A549 treated with CORT108297 at 1 μM for 4 hours (cell line): Measurements from ENCODE around the gene MESP1. TPM values are rescaled to one million over a fixed set of nuclear protein-coding genes. Genes with fewer than 3 reads are reported as not detected.

Experiments used
- total RNA-seq: library from RNA; stranded (reverse); fragments of 200-300 nt; extraction: Qiagen RNA extraction; gene quantifications from 5 replicates; pipeline ENCODE4 v1.2.3, GENCODE V29; 2022

The MESP1 gene
- 1.7 to 8.5 TPM (median 8.0 TPM) in 5 replicates for total RNA-seq

DNA sequence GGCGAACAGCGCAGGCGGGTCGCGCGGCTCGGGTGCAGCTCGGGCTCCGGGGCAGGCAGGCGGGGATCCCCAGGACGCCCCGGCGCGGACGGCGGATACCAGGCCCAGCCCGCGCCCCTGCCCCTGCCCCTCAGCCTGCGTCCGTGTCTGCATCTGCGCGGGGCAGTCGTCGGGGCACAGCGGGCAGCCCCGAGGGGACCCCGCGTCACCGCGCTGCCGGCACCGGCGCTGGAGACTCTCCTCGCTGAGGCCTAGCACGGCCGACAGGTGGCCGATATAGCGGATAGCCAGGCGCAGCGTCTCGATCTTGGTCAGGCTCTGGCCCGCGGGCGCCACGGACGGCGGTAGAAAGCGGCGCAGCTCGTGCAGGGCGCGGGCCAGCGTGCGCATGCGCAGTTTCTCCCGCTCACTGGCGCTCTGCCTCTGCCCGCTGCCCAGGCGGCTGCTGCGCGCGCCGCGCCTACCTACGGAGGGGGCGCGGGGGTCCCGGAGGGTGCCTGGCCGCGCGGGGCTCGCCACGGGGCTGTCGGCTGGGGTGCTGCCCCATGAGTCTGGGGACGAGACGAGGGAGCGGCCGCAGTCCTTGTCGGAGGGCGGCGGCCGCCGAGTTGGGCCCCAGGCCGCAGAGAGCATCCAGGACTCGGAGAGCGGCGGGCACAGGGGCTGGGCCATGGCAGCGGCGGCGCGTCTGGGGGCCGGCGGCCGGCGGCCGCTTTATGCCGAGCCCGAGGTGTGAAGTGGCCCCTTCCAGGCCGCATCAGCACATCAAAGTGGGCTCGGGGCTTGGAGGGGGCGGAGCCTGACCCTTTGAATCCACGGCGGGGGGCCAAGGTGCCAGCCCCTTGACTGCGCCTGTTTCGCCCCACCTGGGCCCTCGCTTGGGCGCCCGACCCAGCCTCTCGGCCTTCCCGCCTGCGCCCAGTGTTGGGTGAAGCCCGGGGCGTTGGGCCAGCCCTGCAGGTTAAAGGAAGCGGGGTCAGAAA is at the start of gene MESP1:
TSS of gene MESP1 (minus strand) at position 690 of the 983 bp plus-strand sequence. CDS start at position 672, 18 bp downstream.

GRCh38 chr15:89776274-89777072 is 25.4 kb upstream of the MESP1 start, which contains the start of gene MESP2:
Gene MESP2, plus strand, starts transcription at chr15:89776332. Its CDS starts 26 bp downstream, at chr15:89776358.

Other genes starting within 250 kb of the MESP1 start
- gene TICRR, start 175.8 kb downstream of the MESP1 start, total RNA-seq: 11.1 to 14.7 TPM (median 13.5 TPM) in 5 replicates
- 3.5 to 5.1 TPM (median 4.4 TPM) in 5 replicates for gene KIF7, start 95.8 kb downstream of the MESP1 start, total RNA-seq
- gene PLIN1, start 71.9 kb downstream of the MESP1 start, total RNA-seq: 0.06 to 0.25 TPM (median 0.08 TPM) in 5 replicates
- 5.9 to 7.4 TPM (median 7.0 TPM) in 5 replicates for gene PEX11A, start 60.5 kb downstream of the MESP1 start, total RNA-seq
- 0.11 to 0.23 TPM (median 0.14 TPM) in 5 replicates for gene WDR93, start 60.4 kb downstream of the MESP1 start, total RNA-seq
- 0.10 to 0.81 TPM (median 0.47 TPM) in 5 replicates for gene MESP2, start 25.1 kb upstream of the MESP1 start, total RNA-seq
- 37.6 to 48.1 TPM (median 44.0 TPM) in 5 replicates for gene ANPEP, start 63.6 kb upstream of the MESP1 start, total RNA-seq
- gene AP3S2, start 142.7 kb upstream of the MESP1 start, total RNA-seq: 34.8 to 82.2 TPM (median 38.8 TPM) in 5 replicates
- gene ARPIN, start 161.7 kb upstream of the MESP1 start, total RNA-seq: 10.3 to 13.7 TPM (median 12.1 TPM) in 5 replicates